GM12878 (cell line): ENCODE results near the gene REXO2. TPM values are rescaled to one million over a fixed set of nuclear protein-coding genes. Genes with fewer than 3 reads are reported as not detected.

Source experiments
- ATAC-seq: fragments of 200-7000 bp; cut with Tn5 transposase; 3 replicates; pipeline ENCODE4 v1.9.1; 2020; ENCODE audit warnings: mild to moderate bottlenecking, moderate library complexity
- BruUV-seq: library from RNA; stranded (reverse); fragments of 400-500 nt; replicated peaks from 2 replicates; lab custom pipeline; 2021; lab: Mats Ljungman, UMichigan
- CTCF ChIA-PET: fragments of 300-600 bp; sonication (Branson Sonifier 250); formaldehyde crosslinking; extraction: SDS; loops from one replicate; lab custom pipeline; 2021; ENCODE audit warnings: inconsistent platforms; lab: Yijun Ruan, JAX
- POLR2A ChIA-PET: fragments of 350-600 bp; formaldehyde crosslinking; extraction: SDS; loops from one replicate; lab custom pipeline; 2021; ENCODE audit warnings: inconsistent platforms; lab: Charles Lee
- RAD21 ChIA-PET: fragments of 300-600 bp; sonication (Branson Sonifier 250); formaldehyde crosslinking; loops from one replicate; lab custom pipeline; 2023; ENCODE audit warnings: antibody characterized with exemption; ENCODE audit not compliant: unreplicated experiment; lab: Charles Lee
- SMC1A ChIA-PET: fragments of 300-600 bp; sonication (Branson Sonifier 250); formaldehyde crosslinking; loops from one replicate; lab custom pipeline; 2023; ENCODE audit not compliant: unreplicated experiment, uncharacterized antibody; lab: Charles Lee
- DNase-seq: peaks from one replicate; pipeline ENCODE4 v3.0.0-alpha.2; 2011; ENCODE audit warnings: low read depth, low spot score
- FAIRE-seq: peaks from 3 replicates; lab custom pipeline; 2011; peaks lifted over from hg19 to GRCh38; lab: Jason Lieb, UNC
- H2AFZ ChIP-seq: 2 replicates; pipeline ENCODE4 v1.6.0; 2011; ENCODE audit warnings: low read depth, low read length, control low read depth; ENCODE audit not compliant: control insufficient read depth
- H3K27ac ChIP-seq: 2 replicates; pipeline ENCODE4 v1.5.1; 2011; ENCODE audit warnings: control low read depth; ENCODE audit not compliant: control insufficient read depth, insufficient read depth
- H3K27me3 ChIP-seq, 2 experiments: replicated peaks in 1 of 2; 2 replicates each; pipeline versions ENCODE4 v1.6.0 to v1.6.1; 2011; ENCODE audit warnings: low read length in 1 of 2; ENCODE audit not compliant: control insufficient read depth in 2 of 2, insufficient read depth in 2 of 2
- H3K36me3 ChIP-seq, 2 experiments: 2 replicates each; pipeline ENCODE4 v1.5.1; 2011; ENCODE audit warnings: low read length in 1 of 2; ENCODE audit not compliant: control insufficient read depth in 2 of 2, insufficient read depth in 2 of 2
- H3K4me1 ChIP-seq: 2 replicates; pipeline ENCODE4 v1.6.1; 2011; ENCODE audit warnings: mild to moderate bottlenecking, low read length, moderate library complexity, mixed read lengths; ENCODE audit not compliant: control insufficient read depth, insufficient read depth
- H3K4me2 ChIP-seq: 2 replicates; pipeline ENCODE4 v1.6.0; 2011; ENCODE audit warnings: control low read depth; ENCODE audit not compliant: control insufficient read depth, insufficient read depth
- H3K4me3 ChIP-seq: fragments of 200-600 bp; sonication (generic); 2 replicates; pipeline ENCODE4 v1.5.1; 2016
- H3K79me2 ChIP-seq: 2 replicates; pipeline ENCODE4 v1.6.0; 2011; ENCODE audit warnings: low read length; ENCODE audit not compliant: control insufficient read depth, insufficient read depth
- H3K9ac ChIP-seq: 2 replicates; pipeline ENCODE4 v1.8.0; 2011; ENCODE audit warnings: low read length, control low read depth, mixed read lengths; ENCODE audit not compliant: control insufficient read depth, insufficient read depth
- H3K9me3 ChIP-seq: replicated peaks from 3 replicates; pipeline ENCODE4 v1.5.1; 2011; ENCODE audit warnings: mild to moderate bottlenecking, low read length; ENCODE audit not compliant: control insufficient read depth, insufficient read depth
- H4K20me1 ChIP-seq: 2 replicates; pipeline ENCODE4 v1.6.0; 2011; ENCODE audit not compliant: control insufficient read depth, insufficient read depth
- EZH2 ChIP-seq: IDR thresholded peaks from 2 replicates; pipeline ENCODE4 v1.6.1; 2012; ENCODE audit warnings: low read depth, mild to moderate bottlenecking, control low read depth, inconsistent platforms, low read length, borderline replicate concordance; ENCODE audit not compliant: control insufficient read depth
- MYC ChIP-seq: IDR thresholded peaks from 2 replicates; pipeline ENCODE4 v1.6.1; 2011; ENCODE audit warnings: mild to moderate bottlenecking, low read length, moderate library complexity, inconsistent platforms; ENCODE audit not compliant: insufficient read depth, insufficient replicate concordance, insufficient read length, severe bottlenecking
- PAX5 ChIP-seq: IDR thresholded peaks from 2 replicates; pipeline ENCODE4 v1.6.1; 2011; ENCODE audit warnings: low read depth, low read length, borderline replicate concordance
- RELA ChIP-seq: fragments of 450-650 bp; IDR thresholded peaks from 2 replicates; pipeline ENCODE4 v1.8.0; 2014; ENCODE audit warnings: borderline replicate concordance; ENCODE audit not compliant: partially characterized antibody
- RELB ChIP-seq: fragments of 450-650 bp; IDR thresholded peaks from 2 replicates; pipeline ENCODE4 v1.6.1; 2017; ENCODE audit warnings: low read depth, mild to moderate bottlenecking, moderate library complexity
- SP1 ChIP-seq: IDR thresholded peaks from one replicate; pipeline ENCODE4 v1.6.1; 2011; ENCODE audit warnings: low read depth, low read length
- ZNF24 ChIP-seq: fragments of 450-650 bp; IDR thresholded peaks from 2 replicates; pipeline ENCODE4 v1.6.1; 2017; ENCODE audit warnings: antibody characterized with exemption, mild to moderate bottlenecking
- ZNF592 ChIP-seq: fragments of 450-650 bp; IDR thresholded peaks from 2 replicates; pipeline ENCODE4 v1.6.1; 2017; ENCODE audit warnings: mild to moderate bottlenecking, moderate library complexity
- WGBS: methylation state at CpG from one replicate; pipeline ENCODE4 v1.1.6; 2016; ENCODE audit warnings: low lambda C conversion rate; ENCODE audit not compliant: insufficient replicate concordance, insufficient coverage; ENCODE audit errors: missing lambda C conversion rate; 5-methylcytosine and 5-hydroxymethylcytosine counted together
- in situ Hi-C: fragments of 300-500 bp; cut with MboI; formaldehyde crosslinking; loops from 9 replicates; pipeline ENCODE4 v1.14.3; 2018; ENCODE audit warnings: mixed read lengths
- intact Hi-C: fragments of 100-400 bp; cut with micrococcal nuclease; formaldehyde crosslinking; loops from one replicate; pipeline ENCODE4 v1.14.2; 2022; ENCODE audit not compliant: unreplicated experiment
- polyA plus RNA-seq, 11 experiments: library from polyadenylated mRNA; depleted of rRNA in 4 of 11; unstranded in 6 of 11; stranded (reverse) in 5 of 11; fragments of >200 nt; fragmentation: Nextera tagmentation in 4 of 11; fragmentation: Illumina TruSeq in 1 of 11; extraction: Ambion mirVana in 4 of 11; extraction: Trizol in 1 of 11; gene quantifications; 1 replicate in 1 of 11; 2 replicates in 10 of 11; pipeline versions ENCODE4 v1.2.1 to v1.2.3, GENCODE V29; 2011 to 2016; ENCODE audit warnings: inconsistent platforms in 2 of 11, missing spikeins in 2 of 11, low read depth in 1 of 11
- total RNA-seq, 4 experiments: library from RNA; depleted of rRNA in 3 of 4; stranded (reverse); fragments of >200 nt in 3 of 4; fragmentation: Illumina TruSeq in 1 of 4; extraction: Trizol in 1 of 4; gene quantifications; 2 replicates each; pipeline versions ENCODE4 v1.2.1 to v1.2.3, GENCODE V29; 2013 to 2021

The REXO2 gene
- total and polyA plus RNA-seq, 10 of the 15 experiments (the other 5 are each of a cell fraction or from before 2014, with no cell fraction given) = 3.3 to 12.5 (median 5.3) TPM

- TF ChIP-seq PAX5 = no peak
Observed at GRCh38 chr11:114447444-114447843, 8.2 kb downstream of the REXO2 start (continued).

GRCh38 chr11:114447892-114448291 lies 8.6 kb downstream of the REXO2 start:
- no peaks in the 10 kb centered on the region for H3K79me2 ChIP-seq
- no TSS peak for BruUV-seq
- no peak for TF ChIP-seq MYC
- TF ChIP-seq EZH2 = no peak
- TF ChIP-seq ZNF592 = no peak
- no peak for TF ChIP-seq RELB
- TF ChIP-seq SP1 = no peak
- no peak for TF ChIP-seq RELA
- TF ChIP-seq ZNF24 = no peak
- TF ChIP-seq, all 136 proteins: peak for 0
- ChIA-PET POLR2A (no interaction called here), CTCF (interaction anchor here (0.8 kb wide), 1 partner anchor 44 kb away, joined by 3 read pairs; no protein-coding TSS in a partner anchor), RAD21 (no interaction called here), SMC1A (no interaction called here)
- in situ Hi-C loops (no loop called here), intact Hi-C loops (no loop called here)
- H4K20me1 ChIP-seq = no peaks in the 10 kb centered on the region
- H3K27ac ChIP-seq = no peak overlapping the region
- H3K36me3 ChIP-seq = no peaks in the 10 kb centered on the region
- no peak overlapping the region for H3K4me2 ChIP-seq
- H3K27me3 ChIP-seq = no peaks in the 10 kb centered on the region
- no peak overlapping the region for H3K9ac ChIP-seq
- FAIRE-seq (no peak), ATAC-seq (no peak), DNase-seq (no peak)
- 67% methylated on average over 3 of the region's 3 CpGs for WGBS
- no peak overlapping the region for H2AFZ ChIP-seq
- no peaks in the 10 kb centered on the region for H3K4me1 ChIP-seq
- no peaks in the 10 kb centered on the region for H3K9me3 ChIP-seq
- no peak overlapping the region for H3K4me3 ChIP-seq
